ENCODE measurements around the gene COPG2. TPM values are rescaled to one million over a fixed set of nuclear protein-coding genes. Genes with fewer than 3 reads are reported as not detected.

COPG2 gene
- total RNA-seq, 4 donors from 2014 or later, result 22.4 to 25.7 (median 24.7) TPM

- H3K9me3 ChIP-seq, result no peaks in the 10 kb centered on the region
- 75 to 88% methylated on average over 1 of the region's 1 CpG for WGBS, 2 donors
- H3K36me3 ChIP-seq, result no peaks in the 10 kb centered on the region
- no peak for TF ChIP-seq POLR2A (IDR thresholded peaks at IDR 0.05)
- TF ChIP-seq CTCF (IDR thresholded peaks at IDR 0.05), result no peak
- intact Hi-C loops (cut with DNase I), result no loop called here
- H3K27ac ChIP-seq, result no peak overlapping the region
- H3K4me3 ChIP-seq (replicated peaks in 1 of 3), result no peak overlapping the region
- no peak for DNase-seq
- H3K4me1 ChIP-seq, result no peaks in the 10 kb centered on the region
- H3K27me3 ChIP-seq, result no peaks in the 10 kb centered on the region
Measured at GRCh38 chr7:130654850-130655249, 13.7 kb downstream of the COPG2 start.

GRCh38 chr7:130650611-130651120 lies 17.9 kb downstream of the COPG2 start:
- Histone ChIP-seq H3K4me3 (replicated peaks in 1 of 3) (no peak overlapping the region), H3K4me1 (no peaks in the 10 kb centered on the region), H3K27ac (no peak overlapping the region), H3K9me3 (no peaks in the 10 kb centered on the region), H3K27me3 (no peaks in the 10 kb centered on the region), H3K36me3 (no peaks in the 10 kb centered on the region)
- TF ChIP-seq CTCF (IDR thresholded peaks at IDR 0.05), result no peak
- TF ChIP-seq POLR2A (IDR thresholded peaks at IDR 0.05), result no peak
- intact Hi-C loops (cut with DNase I), result no loop called here
- 95 to 98% methylated on average over 1 of the region's 1 CpG for WGBS, 2 donors
- no peak for DNase-seq

GRCh38 chr7:130649004-130649790 lies 19.4 kb downstream of the COPG2 start:
- Histone ChIP-seq H3K27ac (no peak overlapping the region), H3K36me3 (no peaks in the 10 kb centered on the region), H3K4me3 (replicated peaks in 1 of 3) (no peak overlapping the region), H3K4me1 (no peaks in the 10 kb centered on the region), H3K9me3 (no peaks in the 10 kb centered on the region), H3K27me3 (no peaks in the 10 kb centered on the region)
- TF ChIP-seq CTCF (IDR thresholded peaks at IDR 0.05), result no peak
- no peak for TF ChIP-seq POLR2A (IDR thresholded peaks at IDR 0.05)
- DNase-seq, result no peak
- intact Hi-C loops (cut with DNase I), result no loop called here
- 92 to 93% methylated on average over 4 of the region's 4 CpGs for WGBS, 2 donors

GRCh38 chr7:130648580-130648979 lies 20.0 kb downstream of the COPG2 start:
- intact Hi-C loops (cut with DNase I), result no loop called here
- Histone ChIP-seq H3K27ac (no peak overlapping the region), H3K27me3 (no peaks in the 10 kb centered on the region), H3K4me1 (no peaks in the 10 kb centered on the region), H3K4me3 (replicated peaks in 1 of 3) (no peak overlapping the region), H3K9me3 (no peaks in the 10 kb centered on the region), H3K36me3 (no peaks in the 10 kb centered on the region)
- TF ChIP-seq CTCF (IDR thresholded peaks at IDR 0.05) (no peak), POLR2A (IDR thresholded peaks at IDR 0.05) (no peak)
- 86 to 93% methylated on average over 5 of the region's 5 CpGs for WGBS, 2 donors
- no peak for DNase-seq

- no peaks in the 10 kb centered on the region for H3K4me1 ChIP-seq
- no peak for DNase-seq
- H3K27ac ChIP-seq, result no peak overlapping the region
- H3K36me3 ChIP-seq, result no peaks in the 10 kb centered on the region
- no peaks in the 10 kb centered on the region for H3K27me3 ChIP-seq
- intact Hi-C loops (cut with DNase I), result no loop called here
- H3K9me3 ChIP-seq, result no peaks in the 10 kb centered on the region
- H3K4me3 ChIP-seq (replicated peaks in 1 of 3), result no peak overlapping the region
- 83 to 96% methylated on average over 4 of the region's 4 CpGs for WGBS, 2 donors
- no peak for TF ChIP-seq POLR2A (IDR thresholded peaks at IDR 0.05)
- TF ChIP-seq CTCF (IDR thresholded peaks at IDR 0.05), result no peak
Measured at GRCh38 chr7:130642383-130642782, 26.2 kb downstream of the COPG2 start.

All from thyroid gland (tissue), 4 donors.